ENCODE results near the gene ARL6IP4.
"Not testable (repeated sequence)": the region's sequence is repeated elsewhere in the genome, so short reads cannot be mapped to it uniquely, and the experiment has no call there.

Gene ARL6IP4

DNA sequence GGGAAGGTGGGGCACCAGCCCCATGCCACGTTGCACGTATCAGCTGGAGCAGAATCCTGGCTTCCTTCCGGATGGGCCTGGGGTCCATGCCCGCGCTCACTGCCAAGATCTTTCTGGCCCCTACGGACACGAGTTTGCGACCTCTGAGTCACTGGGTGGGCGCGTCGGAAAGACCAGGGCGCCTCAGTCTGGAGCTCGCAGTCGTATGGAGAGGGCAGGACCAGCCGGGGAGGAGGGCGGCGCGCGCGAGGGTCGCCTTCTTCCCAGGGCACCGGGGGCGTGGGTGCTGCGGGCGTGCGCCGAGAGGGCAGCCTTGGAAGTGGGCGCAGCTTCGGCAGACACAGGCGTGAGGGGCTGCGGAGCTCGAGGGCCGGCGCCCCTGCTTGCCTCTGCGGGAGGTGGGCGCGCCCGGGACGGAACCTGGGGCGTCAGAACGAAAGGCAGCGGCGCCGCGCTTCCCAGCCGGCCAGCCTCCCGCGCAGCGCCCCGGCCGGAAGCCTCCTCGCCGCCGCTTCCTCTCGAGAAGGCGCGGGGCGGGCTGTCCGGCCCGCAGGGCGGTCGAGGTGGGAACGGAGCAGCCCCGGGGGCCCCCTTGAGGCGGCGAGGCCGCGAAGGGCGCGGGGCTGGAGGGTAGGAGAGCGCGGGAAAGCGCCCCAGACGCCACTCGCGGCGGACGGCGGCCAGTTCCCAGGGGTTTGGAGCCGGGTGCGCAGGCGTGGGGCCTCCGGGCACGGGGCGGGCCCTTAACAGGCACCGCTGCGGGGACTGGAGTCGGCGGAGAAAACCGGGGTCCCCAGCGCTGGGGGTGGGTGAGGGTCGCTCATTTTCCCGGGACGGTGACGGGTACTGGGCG is at the start of gene ARL6IP4:
Gene ARL6IP4, plus strand, starts transcription at position 499 of the 853 bp plus-strand sequence. CDS start 459 bp downstream, outside the sequence.
- peak; percentile 52 for DNase-seq

DNA sequence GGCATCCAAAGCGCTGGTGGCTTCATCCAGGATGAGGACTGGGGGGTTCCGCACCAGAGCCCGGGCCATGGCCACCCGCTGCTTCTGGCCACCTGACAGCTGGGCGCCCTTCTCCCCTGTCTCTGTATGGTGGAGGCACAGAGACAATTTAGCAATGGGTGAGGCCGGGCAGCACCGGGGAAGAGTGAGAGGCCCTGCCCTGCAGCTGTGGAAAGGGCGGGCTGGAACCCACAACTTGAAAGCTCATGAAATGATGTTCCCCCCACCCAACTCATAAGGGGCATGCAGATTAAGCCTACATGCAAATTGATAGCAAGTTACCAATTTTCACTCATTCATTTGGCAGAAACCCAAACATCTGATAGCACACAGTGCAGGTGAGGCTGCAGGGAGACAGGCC is 48.3 kb upstream of the ARL6IP4 start:
- DNase-seq = no peak

DNA sequence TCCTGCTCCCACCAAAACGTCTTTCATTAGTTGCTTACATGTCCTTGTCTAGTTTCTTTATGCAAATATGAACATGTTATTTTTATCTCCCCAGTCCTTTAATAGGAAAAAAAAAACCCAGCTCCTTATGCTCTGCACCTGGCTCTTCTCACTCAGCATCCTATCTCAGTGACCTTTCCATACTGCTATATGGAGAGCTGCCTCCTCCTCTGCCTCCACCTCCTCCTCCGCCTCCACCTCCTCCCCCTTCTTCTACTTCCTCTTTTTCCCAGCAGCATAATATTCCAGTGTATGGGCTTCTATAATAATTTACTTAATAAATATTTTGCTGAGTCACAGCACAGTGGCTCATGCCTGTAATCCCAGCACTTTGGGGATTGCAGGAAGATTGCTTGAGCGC is 45.8 kb upstream of the ARL6IP4 start:
- DNase-seq = no peak

DNA sequence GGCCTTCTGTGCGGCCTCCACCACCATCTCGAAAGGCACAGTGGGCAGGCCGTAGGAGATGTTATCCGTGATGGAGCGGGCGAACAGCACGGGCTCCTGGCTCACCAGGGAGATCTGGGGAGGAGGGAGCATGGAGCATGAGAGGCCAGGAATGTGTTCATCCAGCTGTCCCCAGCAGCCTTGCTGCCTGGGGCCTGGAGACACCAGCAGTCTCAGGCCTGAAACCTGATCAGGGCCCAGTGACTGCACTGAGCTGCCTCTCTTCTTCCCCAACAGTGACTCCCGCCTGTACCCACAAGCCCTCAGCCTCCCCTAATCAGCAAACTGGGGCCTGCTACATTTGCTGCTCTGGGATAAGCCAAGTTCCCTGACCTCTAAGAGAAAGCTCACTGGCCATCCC is 45.2 kb upstream of the ARL6IP4 start:
- no peak for DNase-seq

DNA sequence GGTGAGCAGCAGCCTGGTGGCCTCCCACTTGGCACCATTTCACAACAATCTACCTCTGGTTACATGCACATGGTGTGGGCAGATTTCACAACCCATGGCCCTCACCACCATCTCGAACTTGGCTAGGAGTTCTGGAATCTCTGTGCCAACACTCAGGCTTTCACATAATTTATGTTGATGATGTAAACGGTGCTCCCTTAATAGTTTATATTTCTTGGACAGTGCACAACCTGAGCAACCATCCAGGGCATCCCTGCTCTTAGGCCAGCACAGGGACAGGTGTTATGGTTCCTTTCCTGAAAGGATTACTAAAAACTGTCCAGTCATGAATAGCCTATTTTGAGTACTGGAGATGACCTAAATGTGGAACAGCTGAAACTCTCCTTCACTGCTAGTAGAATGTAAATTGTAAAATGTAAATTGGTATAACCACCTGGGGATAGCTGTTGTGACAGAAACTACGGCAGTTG is 42.8 kb upstream of the ARL6IP4 start:
- no peak for DNase-seq

- DNase-seq = no peak
Observed at GRCh38 chr12:122939125-122939524, 41.4 kb upstream of the ARL6IP4 start.

DNA sequence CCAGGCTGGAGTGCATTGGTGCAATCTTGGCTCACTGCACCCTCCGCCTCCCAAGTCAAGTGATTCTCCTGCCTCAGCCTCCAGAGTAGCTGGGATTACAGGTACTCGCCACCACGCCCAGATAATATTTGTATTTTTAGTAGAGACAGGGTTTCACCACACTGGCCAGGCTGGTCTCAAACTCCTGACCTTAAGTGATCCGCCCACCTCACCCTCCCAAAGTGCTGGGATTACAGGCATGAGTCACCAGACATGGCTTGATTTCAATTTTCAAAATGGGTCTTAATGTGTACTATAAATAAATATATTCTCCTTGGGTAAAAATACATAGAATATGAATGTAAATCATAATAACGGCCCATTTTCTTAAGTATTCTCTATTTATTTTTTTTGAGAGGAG is 39.1 kb upstream of the ARL6IP4 start:
- DNase-seq = not testable (repeated sequence)

- no peak for DNase-seq
Observed at GRCh38 chr12:122942637-122943036, 37.8 kb upstream of the ARL6IP4 start.

GRCh38 chr12:122943196-122943595 is 37.3 kb upstream of the ARL6IP4 start:
- no peak for DNase-seq

DNA sequence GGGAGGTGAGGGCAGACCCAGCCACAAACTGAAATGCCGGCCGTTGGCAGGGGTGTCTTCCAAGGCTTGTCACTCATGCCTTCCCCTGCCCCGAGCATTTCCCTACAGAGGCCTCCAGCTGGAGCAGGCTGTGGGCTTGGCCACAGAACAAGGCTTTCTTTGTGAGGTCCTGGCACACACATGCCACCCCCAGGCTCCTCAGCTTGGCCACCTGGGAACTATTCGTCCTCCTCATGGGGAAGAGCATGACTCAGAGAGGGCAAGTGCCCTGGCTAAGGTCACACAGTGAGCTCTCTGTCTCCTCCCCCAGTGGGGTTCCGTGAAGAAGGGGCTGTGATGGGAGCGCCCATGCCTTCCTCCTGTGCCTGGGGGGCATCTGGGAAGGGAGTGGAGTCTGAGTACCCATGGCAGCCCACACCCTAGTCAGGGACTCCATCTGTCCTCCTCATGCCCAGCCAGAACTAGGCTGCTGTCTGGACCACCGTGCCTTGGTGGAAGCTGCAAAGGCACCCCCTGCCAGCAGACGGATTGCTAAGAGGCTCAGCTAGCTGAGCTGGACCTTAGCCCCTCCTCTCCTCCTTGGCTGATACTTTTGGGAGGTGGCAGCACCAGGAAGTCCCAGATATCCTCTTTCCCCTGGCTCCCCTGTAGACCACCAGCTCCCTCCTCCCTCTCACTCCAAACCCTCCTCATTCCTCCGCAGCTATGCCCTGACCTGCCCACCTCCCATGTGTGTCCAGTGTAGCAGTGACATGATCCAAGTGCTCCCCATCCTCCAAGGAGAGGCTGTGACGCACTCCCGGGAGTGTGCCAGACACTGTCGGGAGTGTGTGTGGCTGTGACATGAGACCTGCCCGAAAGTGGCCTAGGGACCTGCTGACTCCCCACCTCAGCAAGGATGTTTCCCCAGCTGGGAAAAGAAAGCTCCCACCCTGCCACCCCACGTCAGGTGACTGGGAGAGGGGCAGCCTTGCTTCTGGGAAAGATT is 35.6 kb upstream of the ARL6IP4 start:
- DNase-seq = no peak

- peak; percentile 65 for DNase-seq
Observed at GRCh38 chr12:122946690-122947341, 33.7 kb upstream of the ARL6IP4 start.

DNA sequence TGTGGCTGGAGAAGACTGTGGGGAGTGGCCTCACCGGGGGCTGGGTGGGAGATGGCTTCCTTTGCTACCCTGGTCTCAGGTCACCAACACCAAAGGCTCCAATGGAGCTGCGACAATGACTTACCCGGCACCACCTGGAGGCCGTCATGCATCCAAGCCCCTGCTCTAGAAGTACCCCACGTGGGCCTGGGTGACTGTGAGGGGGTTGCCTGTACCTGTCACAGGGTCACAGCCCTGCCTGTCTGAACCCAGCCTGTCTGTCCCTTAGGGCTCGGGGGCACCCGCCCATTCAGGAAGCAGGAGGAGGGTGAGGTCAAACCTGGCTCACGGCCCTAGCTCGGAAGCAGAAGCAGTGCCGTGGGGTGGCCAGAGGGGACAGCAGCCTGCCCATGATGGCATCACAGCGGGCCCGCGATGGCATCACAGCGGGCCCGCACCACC is 33.1 kb upstream of the ARL6IP4 start:
- no peak for DNase-seq

DNA sequence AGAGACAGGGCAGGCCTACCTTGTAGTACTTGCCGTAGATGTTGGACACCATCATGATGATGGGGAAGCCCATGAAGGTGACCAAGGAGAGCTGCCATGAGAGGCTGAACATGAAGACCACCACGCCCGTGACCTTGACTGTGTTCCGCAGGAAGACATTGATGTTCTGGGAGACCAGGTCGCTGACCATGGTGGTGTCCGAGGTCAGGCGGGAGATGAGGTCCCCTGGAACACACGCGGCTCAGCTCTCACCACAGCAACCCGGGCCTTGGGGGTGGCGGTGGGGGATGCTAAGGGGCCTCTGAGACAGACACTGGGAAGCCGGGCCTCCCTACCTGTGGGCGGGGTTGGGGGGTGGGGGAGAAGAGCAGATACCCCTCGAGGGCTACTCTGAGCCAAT is 31.9 kb upstream of the ARL6IP4 start:
- no peak for DNase-seq

DNA sequence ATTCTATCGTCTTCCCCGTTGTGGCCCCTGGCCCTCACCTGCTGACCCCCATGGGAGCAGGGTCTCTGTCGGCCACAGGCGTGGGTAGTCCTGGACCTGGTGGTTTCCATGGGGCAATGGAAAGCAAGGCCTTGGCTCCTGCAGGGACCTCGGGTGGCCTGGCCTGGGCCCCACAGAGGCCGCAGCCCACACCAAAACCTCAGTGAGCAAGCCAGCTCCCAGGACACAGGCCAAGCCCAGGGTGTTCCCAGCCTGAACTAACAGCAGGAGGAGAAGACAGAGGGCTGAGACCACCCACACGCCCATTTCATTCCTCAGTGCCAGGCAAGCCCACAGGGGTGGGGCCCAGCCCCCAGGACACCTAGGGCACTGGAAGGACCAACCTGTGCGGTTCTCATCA is 31.1 kb upstream of the ARL6IP4 start:
- DNase-seq = no peak

GRCh38 chr12:122949816-122950675 is 30.4 kb upstream of the ARL6IP4 start:
- DNase-seq = no peak

GRCh38 chr12:122951406-122951805 is 29.1 kb upstream of the ARL6IP4 start:
- no peak for DNase-seq

- peak; percentile 60 for DNase-seq
Observed at GRCh38 chr12:122951979-122952892, 28.2 kb upstream of the ARL6IP4 start.

DNA sequence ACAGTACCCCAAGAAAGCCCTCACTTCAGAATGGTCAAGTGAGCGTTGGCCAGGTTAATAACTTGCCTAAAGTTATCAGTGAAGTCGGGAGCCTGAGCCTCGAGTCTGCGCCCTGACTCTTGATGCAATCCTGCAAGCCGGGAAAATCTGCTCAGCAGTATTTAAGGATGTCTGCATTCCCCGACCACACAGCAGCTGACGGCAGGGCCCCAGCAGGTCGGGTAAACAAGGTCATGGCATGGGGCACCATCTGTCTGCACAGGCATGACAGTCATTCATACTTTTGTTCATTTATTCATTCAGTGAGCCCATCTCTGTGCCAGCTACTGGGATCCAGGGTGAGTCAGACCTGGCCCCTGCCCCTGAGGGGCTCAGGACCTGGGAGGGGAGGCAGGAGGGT is 25.3 kb upstream of the ARL6IP4 start:
- DNase-seq = no peak

DNA sequence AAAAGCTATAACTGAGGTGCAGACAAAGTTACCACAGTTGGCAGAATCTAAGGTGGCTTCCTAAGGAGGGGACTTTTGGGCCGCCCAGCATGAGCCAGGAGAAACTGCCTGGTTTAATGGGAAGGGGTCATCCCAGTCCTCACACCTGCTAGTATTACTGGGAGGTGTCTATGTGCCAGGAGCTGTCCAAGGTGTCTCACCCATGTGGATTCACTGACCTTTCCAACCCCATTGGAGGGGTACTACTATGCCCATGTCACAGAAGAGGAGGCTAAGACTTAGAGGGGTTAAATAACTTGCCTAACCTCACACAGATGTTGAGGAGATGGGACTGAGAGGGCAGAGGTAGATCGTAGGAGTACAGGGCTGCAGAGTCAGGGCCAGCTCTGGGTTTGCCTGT is 24.4 kb upstream of the ARL6IP4 start:
- no peak for DNase-seq

DNA sequence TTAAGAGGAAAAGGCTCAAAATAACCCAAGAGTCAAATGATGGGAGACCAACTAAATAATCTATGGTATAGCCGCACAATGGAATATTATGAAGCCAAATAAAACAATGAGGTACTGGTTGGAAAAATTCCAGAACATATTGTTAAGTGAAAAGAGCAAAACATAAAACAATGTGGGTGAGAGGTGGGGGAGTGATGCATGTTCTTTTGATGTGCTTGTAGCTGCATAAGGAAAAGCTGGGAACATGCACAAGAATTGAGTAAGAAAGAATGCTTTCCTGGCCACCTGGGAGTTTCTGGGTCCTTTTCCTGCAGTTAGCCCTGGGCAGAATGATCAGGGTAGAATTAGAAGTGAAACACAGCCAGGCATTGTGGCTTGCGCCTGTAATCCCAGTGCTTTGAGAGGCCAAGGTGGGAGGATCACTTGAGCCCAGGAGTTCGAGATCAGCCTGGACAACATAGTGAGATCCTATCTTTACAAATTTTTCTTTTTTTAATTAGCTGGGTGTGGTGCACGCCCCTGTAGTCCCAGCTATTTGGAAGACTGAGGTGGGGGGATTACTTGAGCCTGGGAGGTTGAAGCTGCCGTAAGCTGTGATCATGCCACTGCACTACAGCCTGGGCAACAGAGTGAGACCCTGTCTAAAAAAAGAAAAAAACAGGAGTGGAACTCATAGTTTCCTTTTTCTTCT is 22.1 kb upstream of the ARL6IP4 start:
- DNase-seq = no peak
